ENCODE measurements around the gene ASTN2.
"Not testable (repeated sequence)": the region's sequence is repeated elsewhere in the genome, so short reads cannot be mapped to it uniquely, and the experiment has no call there.

The ASTN2 gene

GRCh38 chr9:116935149-116935897 lies 479.5 kb downstream of the ASTN2 start:
- no peak for DNase-seq (ENCODE audit: low read depth in 2 of 3, low spot score in 1 of 3)

- no peak for DNase-seq (ENCODE audit: low read depth in 2 of 3, low spot score in 1 of 3)
Observed at GRCh38 chr9:116934131-116934530, 480.7 kb downstream of the ASTN2 start.

GRCh38 chr9:116933251-116933650 lies 481.6 kb downstream of the ASTN2 start:
- DNase-seq (ENCODE audit: low read depth in 2 of 3, low spot score in 1 of 3): no peak

- DNase-seq (ENCODE audit: low read depth in 2 of 3, low spot score in 1 of 3): no peak
Observed at GRCh38 chr9:116929621-116930020, 485.2 kb downstream of the ASTN2 start.

- DNase-seq (ENCODE audit: low read depth in 2 of 3, low spot score in 1 of 3): no peak
Observed at GRCh38 chr9:116928884-116929283, 486.0 kb downstream of the ASTN2 start.

- no peak for DNase-seq (ENCODE audit: low read depth in 2 of 3, low spot score in 1 of 3)
Observed at GRCh38 chr9:116928289-116928688, 486.6 kb downstream of the ASTN2 start.

GRCh38 chr9:116927726-116928125 lies 487.1 kb downstream of the ASTN2 start:
- no peak for DNase-seq (ENCODE audit: low read depth in 2 of 3, low spot score in 1 of 3)

- no peak for DNase-seq (ENCODE audit: low read depth in 2 of 3, low spot score in 1 of 3)
Observed at GRCh38 chr9:116925121-116925520, 489.7 kb downstream of the ASTN2 start.

GRCh38 chr9:116924462-116925110 lies 490.3 kb downstream of the ASTN2 start:
- no peak for DNase-seq (ENCODE audit: low read depth in 2 of 3, low spot score in 1 of 3)

- DNase-seq (ENCODE audit: low read depth in 2 of 3, low spot score in 1 of 3): not testable (repeated sequence)
Observed at GRCh38 chr9:116917895-116918508, 496.9 kb downstream of the ASTN2 start.

- DNase-seq (ENCODE audit: low read depth in 2 of 3, low spot score in 1 of 3): no peak
Observed at GRCh38 chr9:116913536-116913935, 501.3 kb downstream of the ASTN2 start.

GRCh38 chr9:116910201-116910600 lies 504.7 kb downstream of the ASTN2 start:
- no peak for DNase-seq (ENCODE audit: low read depth in 2 of 3, low spot score in 1 of 3)

GRCh38 chr9:116907989-116908388 lies 506.9 kb downstream of the ASTN2 start:
- no peak for DNase-seq (ENCODE audit: low read depth in 2 of 3, low spot score in 1 of 3)

- DNase-seq (ENCODE audit: low read depth in 2 of 3, low spot score in 1 of 3): no peak
Observed at GRCh38 chr9:116905171-116905588, 509.7 kb downstream of the ASTN2 start.

- DNase-seq (ENCODE audit: low read depth in 2 of 3, low spot score in 1 of 3): no peak
Observed at GRCh38 chr9:116904165-116904564, 510.7 kb downstream of the ASTN2 start.

GRCh38 chr9:116901260-116901659 lies 513.6 kb downstream of the ASTN2 start:
- no peak for DNase-seq (ENCODE audit: low read depth in 2 of 3, low spot score in 1 of 3)

GRCh38 chr9:116900543-116900942 lies 514.3 kb downstream of the ASTN2 start:
- DNase-seq (ENCODE audit: low read depth in 2 of 3, low spot score in 1 of 3): no peak

GRCh38 chr9:116900007-116900367 lies 514.9 kb downstream of the ASTN2 start:
- DNase-seq (ENCODE audit: low read depth in 2 of 3, low spot score in 1 of 3): no peak

GRCh38 chr9:116899337-116900006 lies 515.4 kb downstream of the ASTN2 start:
- DNase-seq (ENCODE audit: low read depth in 2 of 3, low spot score in 1 of 3): no peak

- not testable (repeated sequence) for DNase-seq (ENCODE audit: low read depth in 2 of 3, low spot score in 1 of 3)
Observed at GRCh38 chr9:116898131-116898530, 516.7 kb downstream of the ASTN2 start.

- DNase-seq (ENCODE audit: low read depth in 2 of 3, low spot score in 1 of 3): no peak
Observed at GRCh38 chr9:116897201-116897600, 517.7 kb downstream of the ASTN2 start.

GRCh38 chr9:116895961-116896360 lies 518.9 kb downstream of the ASTN2 start:
- DNase-seq (ENCODE audit: low read depth in 2 of 3, low spot score in 1 of 3): no peak
